ENCODE results near the gene ANKRD28. TPM values are rescaled to one million over a fixed set of nuclear protein-coding genes. Genes with fewer than 3 reads are reported as not detected.

Gene ANKRD28
- total and polyA plus RNA-seq, 2 of the 8 experiments (the other 6 are each of a cell fraction or from before 2014, with no cell fraction given): 39.1 to 61.7 TPM

DNA sequence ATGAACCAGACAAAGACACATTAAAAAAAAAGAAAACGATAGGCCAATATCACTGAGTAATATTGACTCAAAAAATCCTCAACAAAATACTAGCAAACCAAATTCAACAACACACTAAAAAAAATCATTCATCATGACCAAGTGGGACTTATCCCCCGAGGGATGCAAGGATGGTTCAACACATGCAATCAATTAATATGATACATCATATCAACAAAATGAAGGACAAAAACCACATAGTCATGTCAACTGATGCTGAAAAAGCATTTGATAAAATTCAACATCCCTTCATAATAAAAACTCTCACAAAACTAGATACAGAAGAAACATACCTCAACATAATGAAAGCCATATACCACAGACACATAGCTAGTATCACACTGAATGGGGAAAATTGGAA lies 41.8 kb upstream of the ANKRD28 start:
- Histone ChIP-seq H3K79me1 (ENCODE audit: low read depth, low read length) (peaks cover 3% of the 10 kb centered on the region; the same call in 1 of the 2 replicates), H2AFZ (ENCODE audit: low read length) (no peak overlapping the region), H2BK12ac (ENCODE audit: low read depth, low read length) (no peak overlapping the region), H4K20me1 (replicated peaks in 1 of 2; ENCODE audit: control insufficient read depth in 1 of 2, insufficient read depth in 2 of 2, low read length in 2 of 2) (peaks cover 0 to 2% of the 10 kb centered on the region in 2 experiments), H3K36me3 (ENCODE audit: control insufficient read depth in 2 of 4, insufficient read depth in 4 of 4, low read length in 3 of 4) (0 out of 8 replicates have a peak, but pooled peaks cover 0 to 2% (median 0%) of the 10 kb centered on the region in 4 experiments), H3K4me3 (ENCODE audit: extremely low read depth in 1 of 4, insufficient read depth in 2 of 4, low read depth in 3 of 4, low read length in 4 of 4) (no peak overlapping the region), H3K56ac (replicated peaks; ENCODE audit: insufficient read length, low read depth, low read length) (no peak overlapping the region), H3K18ac (ENCODE audit: extremely low read depth, low read length) (no peak overlapping the region), H3K79me2 (ENCODE audit: control insufficient read depth in 1 of 2, insufficient read depth in 2 of 2, low read length in 2 of 2) (peaks cover 6 to 98% of the 10 kb centered on the region in 2 experiments; a peak in 3 of 4 replicates), H3K9me3 (ENCODE audit: insufficient read depth in 2 of 2, low read depth in 1 of 2, low read length in 1 of 2) (no peaks in the 10 kb centered on the region; a peak in 2 of 4 replicates), H3K4me2 (ENCODE audit: insufficient read depth in 1 of 2, low read depth in 2 of 2, low read length in 2 of 2) (no peak overlapping the region), H4K91ac (replicated peaks; ENCODE audit: insufficient read length, low read length) (no peak overlapping the region), H2BK120ac (replicated peaks; ENCODE audit: low read depth, low read length) (no peak overlapping the region), H3K4me1 (replicated peaks in 1 of 4; ENCODE audit: control insufficient read depth in 3 of 4, insufficient read depth in 4 of 4, low read length in 3 of 4) (no peaks in the 10 kb centered on the region), H3K27me3 (replicated peaks in 1 of 4; ENCODE audit: control insufficient read depth in 3 of 4, extremely low read depth in 1 of 4, insufficient read depth in 3 of 4, low read length in 3 of 4) (no peaks in the 10 kb centered on the region), H4K5ac (ENCODE audit: insufficient read length, low read depth, low read length) (no peak overlapping the region), H3K9ac (replicated peaks in 1 of 4; ENCODE audit: extremely low read depth in 1 of 4, low read depth in 3 of 4, low read length in 3 of 4) (no peak overlapping the region), H2BK20ac (ENCODE audit: low read length) (no peak overlapping the region), H3K27ac (ENCODE audit: low read depth, low read length) (no peak overlapping the region), H3K14ac (ENCODE audit: insufficient read length) (no peak overlapping the region), H3K23me2 (ENCODE audit: low read depth, low read length) (no peaks in the 10 kb centered on the region), H2BK15ac (ENCODE audit: low read length) (no peak overlapping the region), H4K8ac (ENCODE audit: extremely low read depth, insufficient read depth, low read length) (no peak overlapping the region), H2AK5ac (ENCODE audit: low read depth, low read length) (no peak overlapping the region), H3K4ac (replicated peaks; ENCODE audit: insufficient read length, low read depth, low read length) (no peak overlapping the region), H3K23ac (ENCODE audit: insufficient read length) (no peak overlapping the region), H2BK5ac (ENCODE audit: low read depth, low read length) (no peak overlapping the region)
- CTCF ChIA-PET (ENCODE audit: partially characterized antibody): no interaction called here
- WGBS, 2 experiments (ENCODE audit: extremely low coverage in 1 of 2, insufficient coverage in 1 of 2, insufficient read length in 1 of 2, insufficient replicate concordance in 2 of 2, low coverage in 1 of 2, low lambda C conversion rate in 2 of 2, missing lambda C conversion rate in 1 of 2): 93% methylated on average over 2 of the region's 2 CpGs; no CpG with 5 or more reads in 1 of the 2 experiments
- FAIRE-seq (no peak), DNase-seq (ENCODE audit: low read depth in 1 of 2, low spot score in 2 of 2) (no peak)
- POLR2A ChIA-PET (ENCODE audit: partially characterized antibody): no interaction called here
- TF ChIP-seq, protein P1, sequence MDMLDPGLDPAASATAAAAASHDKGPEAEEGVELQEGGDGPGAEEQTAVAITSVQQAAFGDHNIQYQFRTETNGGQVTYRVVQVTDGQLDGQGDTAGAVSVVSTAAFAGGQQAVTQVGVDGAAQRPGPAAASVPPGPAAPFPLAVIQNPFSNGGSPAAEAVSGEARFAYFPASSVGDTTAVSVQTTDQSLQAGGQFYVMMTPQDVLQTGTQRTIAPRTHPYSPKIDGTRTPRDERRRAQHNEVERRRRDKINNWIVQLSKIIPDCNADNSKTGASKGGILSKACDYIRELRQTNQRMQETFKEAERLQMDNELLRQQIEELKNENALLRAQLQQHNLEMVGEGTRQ (IDR thresholded peaks at IDR 0.05; ENCODE audit: low read length): no peak
- TF ChIP-seq, protein P2, sequence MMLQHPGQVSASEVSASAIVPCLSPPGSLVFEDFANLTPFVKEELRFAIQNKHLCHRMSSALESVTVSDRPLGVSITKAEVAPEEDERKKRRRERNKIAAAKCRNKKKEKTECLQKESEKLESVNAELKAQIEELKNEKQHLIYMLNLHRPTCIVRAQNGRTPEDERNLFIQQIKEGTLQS (IDR thresholded peaks at IDR 0.05; ENCODE audit: insufficient read depth, low read depth, low read length): no peak
- no peak for TF ChIP-seq MAFK (IDR thresholded peaks at IDR 0.05; ENCODE audit: low read depth, low read length)
- no peak for TF ChIP-seq HDAC2 (IDR thresholded peaks at IDR 0.05; ENCODE audit: borderline replicate concordance in 1 of 2, low read depth in 2 of 2, low read length in 2 of 2)
- no peak for TF ChIP-seq TAF1 (IDR thresholded peaks at IDR 0.05; ENCODE audit: low read depth, low read length)
- TF ChIP-seq PHF8 (conservative IDR thresholded peaks at IDR 0.05; ENCODE audit: low read depth, low read length): no peak
- no peak for TF ChIP-seq SUZ12 (IDR thresholded peaks at IDR 0.05; ENCODE audit: low read length)
- TF ChIP-seq POU5F1 (IDR thresholded peaks at IDR 0.05; ENCODE audit: low read depth, low read length): no peak
- no peak for TF ChIP-seq FOSL1 (IDR thresholded peaks at IDR 0.05; ENCODE audit: insufficient read depth, low read depth, low read length)
- no peak for TF ChIP-seq CBX5 (IDR thresholded peaks at IDR 0.05; ENCODE audit: low read depth, low read length)
- TF ChIP-seq SP2 (IDR thresholded peaks at IDR 0.05; ENCODE audit: low read length): no peak
- no peak for TF ChIP-seq EZH2 (IDR thresholded peaks at IDR 0.05; ENCODE audit: low read depth, low read length, severe bottlenecking)
- no peak for TF ChIP-seq POLR2A (IDR thresholded peaks at IDR 0.05; ENCODE audit: control extremely low read depth in 1 of 2, low read depth in 2 of 2, low read length in 2 of 2)
